ENCODE measurements around the gene RAB3GAP1.
"Not testable (repeated sequence)": the region's sequence is repeated elsewhere in the genome, so short reads cannot be mapped to it uniquely, and the experiment has no call there.

DNA sequence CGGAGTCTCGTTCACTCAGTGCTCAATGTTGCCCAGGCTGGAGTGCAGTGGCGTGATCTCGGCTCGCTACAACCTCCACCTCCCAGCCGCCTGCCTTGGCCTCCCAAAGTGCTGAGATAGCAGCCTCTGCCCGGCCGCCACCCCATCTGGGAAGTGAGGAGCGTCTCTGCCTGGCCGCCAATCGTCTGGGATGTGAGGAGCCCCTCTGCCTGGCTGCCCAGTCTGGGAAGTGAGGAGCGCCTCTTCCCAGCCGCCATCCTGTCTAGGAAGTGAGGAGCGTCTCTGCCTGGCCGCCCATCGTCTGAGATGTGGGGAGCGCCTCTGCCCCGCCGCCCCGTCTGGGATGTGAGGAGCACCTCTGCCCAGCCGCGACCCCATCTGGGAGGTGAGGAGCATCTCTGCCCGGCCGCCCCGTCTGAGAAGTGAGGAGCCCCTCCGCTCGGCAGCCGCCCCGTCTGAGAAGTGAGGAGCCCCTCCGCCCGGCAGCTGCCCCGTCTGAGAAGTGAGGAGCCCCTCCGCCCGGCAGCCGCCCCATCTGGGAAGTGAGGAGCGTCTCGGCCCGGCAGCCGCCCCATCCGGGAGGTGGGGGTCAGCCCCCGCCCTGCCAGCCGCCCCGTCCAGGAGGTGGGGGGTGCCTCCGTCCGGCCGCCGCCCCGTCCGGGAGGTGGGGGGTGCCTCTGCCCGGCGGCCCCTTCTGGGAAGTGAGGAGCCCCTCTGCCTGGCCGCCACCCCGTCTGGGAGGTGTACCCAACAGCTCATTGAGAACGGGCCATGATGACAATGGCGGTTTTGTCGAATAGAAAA is 53.6 kb downstream of the RAB3GAP1 start:
- TF ChIP-seq ARNT (IDR thresholded peaks at IDR 0.05); LEF1 (IDR thresholded peaks at IDR 0.05; ENCODE audit: borderline replicate concordance); SUZ12 (IDR thresholded peaks at IDR 0.05); ELF4 (IDR thresholded peaks at IDR 0.05); SP1 (IDR thresholded peaks at IDR 0.05); BHLHE40 (IDR thresholded peaks at IDR 0.05; ENCODE audit: borderline replicate concordance): not testable (repeated sequence)
